HEK293 (cell line): ENCODE results near the gene HMX1.

Experiments
- CTCF ChIP-seq: fragments of 450-650 bp; formaldehyde crosslinking; IDR thresholded peaks from 2 replicates; pipeline ENCODE4 v1.5.1; 2016; ENCODE audit warnings: missing biosample characterization, missing genetic modification characterization
- GFI1B ChIP-seq: fragments of 450-650 bp; formaldehyde crosslinking; IDR thresholded peaks from 2 replicates; pipeline ENCODE4 v1.5.1; 2016; ENCODE audit warnings: missing biosample characterization, missing genetic modification characterization
- GLI2 ChIP-seq: fragments of 450-650 bp; formaldehyde crosslinking; IDR thresholded peaks from 2 replicates; pipeline ENCODE4; 2017; ENCODE audit warnings: missing biosample characterization, missing genetic modification characterization, low read depth, borderline replicate concordance
- MYNN ChIP-seq: fragments of 450-650 bp; formaldehyde crosslinking; IDR thresholded peaks from 2 replicates; pipeline ENCODE4 v1.5.1; 2016; ENCODE audit warnings: missing biosample characterization, missing genetic modification characterization, borderline replicate concordance
- OVOL3 ChIP-seq: fragments of 450-650 bp; formaldehyde crosslinking; IDR thresholded peaks from 2 replicates; pipeline ENCODE4 v1.5.1; 2016; ENCODE audit warnings: missing biosample characterization, missing genetic modification characterization
- PBX3 ChIP-seq: sonication (generic); formaldehyde crosslinking; IDR thresholded peaks from 2 replicates; pipeline ENCODE4 v1.8.1; 2022; ENCODE audit warnings: mild to moderate bottlenecking, moderate library complexity, missing genetic modification reagents
- TCF7L2 ChIP-seq: IDR thresholded peaks from 2 replicates; pipeline ENCODE4 v1.6.1; 2011; ENCODE audit warnings: low read depth, mild to moderate bottlenecking, inconsistent platforms, low read length, moderate library complexity, borderline replicate concordance
- ZNF518A ChIP-seq: fragments of 450-650 bp; formaldehyde crosslinking; conservative IDR thresholded peaks from 2 replicates; pipeline ENCODE4 v1.5.1; 2016; ENCODE audit warnings: low read depth, missing biosample characterization, missing genetic modification characterization
- ZNF677 ChIP-seq: fragments of 450-650 bp; IDR thresholded peaks from 2 replicates; pipeline ENCODE4 v1.5.0; 2018; ENCODE audit warnings: missing biosample characterization, mild to moderate bottlenecking, missing genetic modification characterization, moderate library complexity
- ZNF707 ChIP-seq: fragments of 450-650 bp; formaldehyde crosslinking; IDR thresholded peaks from 2 replicates; pipeline ENCODE4 v1.5.1; 2016; ENCODE audit warnings: missing biosample characterization, missing genetic modification characterization

- TF ChIP-seq CTCF (tag by site-specific recombination), result no peak
- no peak for TF ChIP-seq MYNN
- TF ChIP-seq TCF7L2, result no peak
- TF ChIP-seq GLI2 (tag by site-specific recombination), result no peak
- TF ChIP-seq GFI1B (tag by site-specific recombination), result no peak
- TF ChIP-seq ZNF518A (tag by site-specific recombination), result no peak
- no peak for TF ChIP-seq PBX3 (CRISPR knock-in tag)
- TF ChIP-seq ZNF707 (tag by site-specific recombination), result no peak
- TF ChIP-seq ZNF677 (tag by site-specific recombination), result no peak
- no peak for TF ChIP-seq OVOL3 (tag by site-specific recombination)
Observed at GRCh38 chr4:8828869-8829268, 42.8 kb downstream of the HMX1 start.
